ENCODE results near the gene SCIN.
"Not testable (repeated sequence)": the region's sequence is repeated elsewhere in the genome, so short reads cannot be mapped to it uniquely, and the experiment has no call there.

SCIN gene

GRCh38 chr7:12674861-12675260 lies 104.3 kb downstream of the SCIN start:
- peaks cover 8% of the 10 kb centered on the region for H3K4me1 Mint-ChIP-seq
- DNase-seq (peak; percentile 14 to 16), ATAC-seq (peak; percentile 72)
- H3K4me3 Mint-ChIP-seq = no peak overlapping the region
- no peaks in the 10 kb centered on the region for H3K27me3 Mint-ChIP-seq
- H3K9me3 Mint-ChIP-seq = no peaks in the 10 kb centered on the region
- no peak overlapping the region for H3K27ac Mint-ChIP-seq

DNA sequence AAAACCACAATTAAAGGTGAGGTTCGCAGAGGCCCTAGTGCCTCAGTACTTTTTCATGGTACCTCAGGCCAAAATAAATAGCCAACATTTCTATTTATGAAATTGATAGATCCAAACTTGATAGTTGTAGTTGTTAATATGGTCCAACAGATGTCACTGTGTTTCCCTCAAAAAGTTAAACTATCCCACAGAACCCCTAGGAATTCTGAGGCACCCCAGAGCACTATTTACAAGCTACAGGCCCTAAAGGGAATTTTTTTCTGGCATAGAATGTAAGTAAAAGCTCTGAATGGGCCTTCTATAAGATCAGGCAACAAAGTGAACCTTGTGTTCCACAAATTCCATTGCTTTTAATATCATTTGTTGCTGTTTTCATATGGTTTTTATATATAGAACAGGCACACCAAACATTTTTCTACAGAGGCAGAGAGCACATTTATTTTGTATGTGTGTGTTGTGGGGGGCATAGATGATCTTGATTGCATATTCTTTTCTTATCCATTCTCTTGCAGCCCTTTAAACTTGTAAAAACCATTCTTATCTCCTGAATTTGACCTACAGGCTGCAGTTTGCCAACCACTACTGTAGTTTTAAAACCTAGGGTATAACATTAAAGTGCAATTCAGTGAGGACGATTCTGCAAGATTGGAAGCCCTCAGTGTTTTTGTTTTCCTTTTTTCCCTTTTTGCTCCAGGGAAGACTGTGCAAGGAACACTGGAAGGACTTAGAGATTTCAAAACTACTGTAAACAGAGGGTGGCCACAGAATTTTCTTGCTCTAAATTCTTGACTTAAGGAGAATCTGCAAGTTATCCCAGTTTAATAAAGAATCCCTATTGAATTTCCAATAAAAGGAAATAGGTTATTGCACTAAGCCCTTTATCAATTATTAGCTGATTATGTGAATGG lies 113.4 kb downstream of the SCIN start:
- no peak for ATAC-seq

DNA sequence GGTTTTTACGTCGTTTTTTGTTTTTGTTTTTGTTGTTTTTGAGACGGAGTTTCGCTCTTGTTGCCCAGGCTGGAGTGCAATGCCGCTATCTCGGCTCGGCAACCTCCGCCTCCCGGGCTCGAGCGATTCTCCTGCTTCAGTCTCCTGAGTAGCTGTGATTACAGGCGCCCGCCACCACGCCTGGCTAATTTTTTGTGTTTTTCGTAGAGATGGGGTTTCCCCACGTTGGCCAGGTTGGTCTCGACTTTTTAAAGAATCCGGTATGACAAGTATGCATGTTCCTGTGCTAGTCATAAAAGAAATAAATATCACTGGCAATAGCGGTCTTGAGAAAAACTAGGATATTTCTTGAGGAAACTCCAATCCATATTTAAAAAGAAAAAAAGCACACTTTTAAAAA lies 114.2 kb downstream of the SCIN start:
- Mint-ChIP-seq H3K4me1 (peaks cover 36% of the 10 kb centered on the region), H3K9me3 (no peaks in the 10 kb centered on the region), H3K27me3 (no peaks in the 10 kb centered on the region), H3K27ac (no peak overlapping the region), H3K4me3 (no peak overlapping the region)
- ATAC-seq (no peak), DNase-seq (no peak)

More for the DNA sequence above, 113.4 kb downstream of the SCIN start:
- Mint-ChIP-seq H3K27ac (no peak overlapping the region), H3K4me3 (no peak overlapping the region), H3K4me1 (peaks cover 28% of the 10 kb centered on the region), H3K27me3 (no peaks in the 10 kb centered on the region), H3K9me3 (no peaks in the 10 kb centered on the region)
- no peak for DNase-seq

DNA sequence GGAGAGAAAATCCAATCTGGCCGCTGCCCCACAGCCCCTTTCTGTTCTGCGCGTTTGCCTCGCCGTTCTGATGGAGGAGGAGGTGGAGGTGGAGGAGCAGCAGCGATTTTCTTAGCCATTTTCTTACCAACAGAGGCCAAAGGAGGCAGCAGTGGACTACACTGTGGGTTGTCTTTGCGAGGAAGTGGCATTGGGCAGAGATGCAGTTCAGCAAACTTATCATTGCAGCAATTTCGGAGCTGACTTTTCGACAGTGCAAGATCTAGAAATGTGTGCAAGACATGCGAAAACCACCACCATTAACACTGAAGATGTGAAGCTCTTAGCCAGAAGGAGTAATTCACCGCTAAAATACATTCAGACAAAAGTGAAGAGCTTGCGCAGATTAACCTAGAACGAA lies 115.0 kb downstream of the SCIN start:
- ATAC-seq = no peak
- peak; percentile 25 to 43 for DNase-seq
- Mint-ChIP-seq H3K27me3 (no peaks in the 10 kb centered on the region), H3K4me3 (peak overlapping the region; percentile 60 to 62), H3K4me1 (peaks cover 37% of the 10 kb centered on the region), H3K27ac (peak overlapping the region; percentile 12 to 94), H3K9me3 (no peaks in the 10 kb centered on the region)

- peak overlapping the region; percentile 98 to 99 for H3K27ac Mint-ChIP-seq
- no peaks in the 10 kb centered on the region for H3K27me3 Mint-ChIP-seq
- peaks cover 37% of the 10 kb centered on the region for H3K4me1 Mint-ChIP-seq
- DNase-seq (peak; percentile 97 to 98), ATAC-seq (peak; percentile 94)
- no peaks in the 10 kb centered on the region for H3K9me3 Mint-ChIP-seq
- peak overlapping the region; percentile 91 to 97 for H3K4me3 Mint-ChIP-seq
These were observed 115.8 kb downstream of the SCIN start for GRCh38 chr7:12686234-12686890.

DNA sequence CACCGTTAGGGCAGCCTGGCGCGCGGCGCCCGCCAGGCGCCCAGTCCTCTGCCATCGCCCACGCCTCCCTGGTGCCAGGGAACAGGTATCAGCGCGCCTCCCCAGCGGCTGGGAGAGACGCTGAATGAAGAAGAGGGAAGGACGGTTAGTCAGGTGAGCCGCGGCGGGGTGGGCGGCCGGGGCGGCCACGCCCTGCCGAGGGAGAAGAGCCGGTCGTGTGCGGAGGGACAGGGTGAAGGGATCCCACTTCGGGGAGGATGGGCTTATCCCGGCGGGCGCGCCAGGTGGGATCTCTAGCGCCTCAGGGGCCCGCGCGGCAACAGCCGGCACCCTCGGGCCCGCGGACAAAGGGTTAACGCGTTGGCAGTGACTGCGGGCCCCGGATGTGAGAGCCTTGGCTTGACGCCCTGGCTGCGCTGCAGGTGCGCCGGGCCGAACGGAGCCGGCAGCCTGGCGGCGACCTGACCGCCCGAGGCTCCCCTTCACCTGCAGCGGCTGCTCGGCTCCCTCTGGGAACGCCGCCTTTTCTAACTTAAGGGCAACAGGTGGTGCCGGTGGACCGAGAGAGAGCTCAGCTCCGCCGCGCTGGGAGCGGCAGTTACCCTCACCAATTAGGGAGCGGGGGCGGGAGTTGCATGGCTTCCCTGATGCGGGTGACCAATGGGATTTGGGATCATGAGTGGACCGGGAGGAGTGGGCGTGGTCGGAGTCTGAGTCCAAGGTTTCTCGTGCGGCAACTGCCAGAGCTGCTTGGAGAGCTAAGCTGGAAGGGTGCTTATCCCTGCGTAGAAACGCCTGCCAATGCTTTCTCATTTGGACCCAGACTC lies 116.6 kb downstream of the SCIN start, which contains the start of gene ARL4A:
TSS of gene ARL4A (plus strand) at position 743 of the 827 bp plus-strand sequence. CDS start 622 bp downstream, outside the sequence.
- peaks cover 37% of the 10 kb centered on the region for H3K4me1 Mint-ChIP-seq
- peak; percentile 69 for ATAC-seq
- H3K4me3 Mint-ChIP-seq = peak within 1 kb of the TSS; percentile 91 to 97

DNA sequence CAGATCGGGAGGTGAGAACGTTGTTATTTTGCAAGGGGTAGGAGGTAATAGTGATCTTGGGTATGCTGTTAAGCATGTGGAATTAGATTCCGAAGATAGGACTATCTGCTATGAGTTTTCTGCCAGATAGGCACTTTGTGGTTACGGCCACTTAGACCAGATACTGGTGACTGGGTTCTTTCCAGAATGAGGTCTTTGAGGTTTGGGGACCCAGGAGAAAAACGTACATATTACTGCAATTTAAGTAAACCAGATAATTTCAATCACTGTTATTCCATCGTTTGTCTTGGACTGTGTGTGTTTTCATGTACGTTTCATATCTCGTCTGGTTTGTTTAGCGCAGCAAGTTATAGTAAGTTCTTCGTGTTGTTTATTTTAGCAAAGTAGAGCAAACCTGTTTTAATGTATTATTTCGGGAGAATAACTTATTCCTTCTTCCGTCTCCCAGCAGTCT lies 117.2 kb downstream of the SCIN start:
- Mint-ChIP-seq H3K27ac (peak overlapping the region; percentile 89 to 98), H3K9me3 (no peaks in the 10 kb centered on the region), H3K4me3 (peak overlapping the region; percentile 91 to 97), H3K4me1 (peaks cover 39% of the 10 kb centered on the region), H3K27me3 (no peaks in the 10 kb centered on the region)
- no peak for ATAC-seq
- DNase-seq = no peak

More for the DNA sequence above, 116.6 kb downstream of the SCIN start, which contains the start of gene ARL4A:
- Mint-ChIP-seq H3K27me3 (no peaks in the 10 kb centered on the region), H3K9me3 (no peaks in the 10 kb centered on the region), H3K27ac (peak within 1 kb of the TSS; percentile 98 to 99)
- peak; percentile 88 to 92 for DNase-seq

DNA sequence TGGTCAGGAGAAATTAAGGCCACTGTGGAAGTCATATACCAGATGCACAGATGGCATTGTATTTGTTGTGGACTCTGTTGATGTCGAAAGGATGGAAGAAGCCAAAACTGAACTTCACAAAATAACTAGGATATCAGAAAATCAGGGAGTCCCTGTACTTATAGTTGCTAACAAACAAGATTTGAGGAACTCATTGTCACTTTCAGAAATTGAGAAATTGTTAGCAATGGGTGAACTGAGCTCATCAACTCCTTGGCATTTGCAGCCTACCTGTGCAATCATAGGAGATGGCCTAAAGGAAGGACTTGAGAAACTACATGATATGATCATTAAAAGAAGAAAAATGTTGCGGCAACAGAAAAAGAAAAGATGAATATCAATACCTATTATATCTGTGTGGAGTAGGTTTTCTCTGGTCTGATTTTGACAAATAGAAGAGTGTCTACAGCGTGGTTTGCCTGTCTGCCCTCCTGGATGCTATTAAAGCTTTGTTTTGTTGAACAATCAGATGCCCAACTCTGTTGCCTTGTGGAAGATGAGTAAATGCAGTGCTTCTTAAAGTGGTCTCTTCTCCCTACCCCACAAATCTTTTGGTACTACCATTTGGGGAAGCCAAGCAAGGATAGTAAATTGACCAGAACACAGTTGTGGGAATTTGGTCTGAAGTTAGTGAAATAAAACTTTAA lies 118.1 kb downstream of the SCIN start:
- not testable (repeated sequence) for H3K27me3 Mint-ChIP-seq, ATAC-seq, H3K27ac Mint-ChIP-seq, DNase-seq, H3K4me3 Mint-ChIP-seq, H3K9me3 Mint-ChIP-seq
- H3K4me1 Mint-ChIP-seq = peaks cover 44% of the 10 kb centered on the region

- DNase-seq (no peak), ATAC-seq (no peak)
- no peaks in the 10 kb centered on the region for H3K9me3 Mint-ChIP-seq
- H3K4me1 Mint-ChIP-seq = peaks cover 44% of the 10 kb centered on the region
- no peak overlapping the region for H3K27ac Mint-ChIP-seq
- no peaks in the 10 kb centered on the region for H3K27me3 Mint-ChIP-seq
- no peak overlapping the region for H3K4me3 Mint-ChIP-seq
These were observed 118.9 kb downstream of the SCIN start for GRCh38 chr7:12689451-12689850.

GRCh38 chr7:12690041-12690878 lies 119.7 kb downstream of the SCIN start:
- H3K4me3 Mint-ChIP-seq = no peak overlapping the region
- no peak for DNase-seq
- no peak for ATAC-seq
- no peak overlapping the region for H3K27ac Mint-ChIP-seq
- peaks cover 51% of the 10 kb centered on the region for H3K4me1 Mint-ChIP-seq
- no peaks in the 10 kb centered on the region for H3K9me3 Mint-ChIP-seq
- H3K27me3 Mint-ChIP-seq = no peaks in the 10 kb centered on the region

DNA sequence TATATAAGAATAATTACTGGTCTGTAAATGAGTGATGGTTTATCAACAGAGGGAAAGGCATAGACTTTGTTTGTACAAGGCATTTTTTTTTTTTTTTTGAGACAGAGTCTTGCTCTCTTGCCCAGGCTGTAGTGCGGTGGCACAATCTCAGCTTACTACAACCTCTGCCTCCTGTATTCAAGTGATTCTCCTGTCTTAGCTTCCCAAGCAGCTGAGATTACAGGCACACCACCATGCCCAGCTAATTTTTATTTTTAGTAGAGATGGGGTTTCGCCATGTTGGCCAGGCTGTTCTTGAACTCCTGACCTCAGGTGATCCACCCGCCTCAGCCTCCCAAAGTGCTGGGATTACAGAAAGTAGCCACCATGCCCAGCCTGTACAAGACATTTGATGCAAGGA lies 120.9 kb downstream of the SCIN start:
- H3K9me3 Mint-ChIP-seq, ATAC-seq, H3K27me3 Mint-ChIP-seq, H3K4me3 Mint-ChIP-seq, H3K27ac Mint-ChIP-seq, DNase-seq: not testable (repeated sequence)
- H3K4me1 Mint-ChIP-seq = peaks cover 47% of the 10 kb centered on the region

DNA sequence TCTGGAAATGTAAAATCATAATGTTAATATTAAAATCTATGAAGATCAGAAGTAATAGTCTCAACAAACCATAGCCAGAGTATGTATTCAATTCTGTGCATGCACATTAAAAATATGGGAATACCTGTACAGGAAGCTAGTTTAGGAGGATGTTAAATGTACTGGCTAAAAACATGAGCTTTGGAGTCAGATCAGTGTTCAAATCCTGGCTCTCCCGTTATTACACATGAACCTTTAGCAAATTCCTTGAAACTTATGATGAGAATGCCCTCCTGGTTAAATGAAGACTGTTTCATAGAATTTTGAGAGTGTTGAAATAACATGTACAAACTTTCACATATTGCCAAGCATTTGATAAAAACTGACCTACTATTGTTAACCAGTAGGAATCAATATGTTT lies 121.5 kb downstream of the SCIN start:
- Mint-ChIP-seq H3K27me3 (no peaks in the 10 kb centered on the region), H3K4me3 (no peak overlapping the region), H3K27ac (no peak overlapping the region), H3K9me3 (no peaks in the 10 kb centered on the region), H3K4me1 (peaks cover 50% of the 10 kb centered on the region)
- no peak for DNase-seq
- no peak for ATAC-seq

DNA sequence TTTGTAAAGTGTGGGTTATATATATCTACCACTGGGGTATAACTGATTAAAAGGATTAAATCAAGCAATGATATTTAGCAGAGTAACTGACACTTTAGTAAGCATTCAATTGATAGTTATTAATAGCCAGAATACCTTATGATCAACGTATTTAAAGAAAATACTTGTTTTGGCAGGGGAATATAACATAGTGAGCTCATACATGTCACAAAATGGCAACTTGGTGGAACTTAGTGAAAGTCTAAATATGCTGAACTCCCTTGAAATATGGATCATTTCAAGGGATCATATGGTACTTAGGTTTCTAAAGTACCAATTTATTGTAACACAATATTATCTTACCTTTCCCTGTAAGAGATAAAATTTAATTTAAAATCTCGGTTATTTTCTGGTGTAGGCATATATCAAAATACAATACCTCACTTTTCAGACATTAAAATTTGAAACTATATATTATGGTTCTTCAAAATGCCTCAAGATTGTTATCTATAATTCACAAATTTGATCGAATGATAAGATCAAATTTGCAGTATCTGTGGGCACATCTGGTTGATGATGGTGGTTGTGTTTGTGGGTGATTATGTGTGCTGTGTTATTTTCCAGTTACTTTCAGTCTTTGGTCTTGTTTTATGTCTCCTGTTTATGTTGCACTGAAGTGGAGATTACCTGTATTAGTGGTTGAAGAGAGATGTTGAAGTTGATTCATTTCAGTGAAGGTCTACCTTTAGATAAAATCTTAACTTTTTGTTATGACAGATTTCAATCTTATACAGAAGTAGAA lies 122.1 kb downstream of the SCIN start:
- DNase-seq (no peak), ATAC-seq (peak; percentile 23)
- no peak overlapping the region for H3K27ac Mint-ChIP-seq
- no peaks in the 10 kb centered on the region for H3K27me3 Mint-ChIP-seq
- H3K4me3 Mint-ChIP-seq = no peak overlapping the region
- peaks cover 45% of the 10 kb centered on the region for H3K4me1 Mint-ChIP-seq
- H3K9me3 Mint-ChIP-seq = no peaks in the 10 kb centered on the region
